Activated CD8-positive, alpha-beta memory T cell treated with anti-CD3 and anti-CD28 coated beads, Interleukin-2, amount 50 U/mL, for 4 hours (primary cell): ENCODE results near the gene ZDHHC7.
"Not testable (repeated sequence)": the region's sequence is repeated elsewhere in the genome, so short reads cannot be mapped to it uniquely, and the experiment has no call there.

Source experiments
- DNase-seq: peaks from one replicate; pipeline ENCODE4 v3.0.0-alpha.2; 2020

Gene ZDHHC7

DNA sequence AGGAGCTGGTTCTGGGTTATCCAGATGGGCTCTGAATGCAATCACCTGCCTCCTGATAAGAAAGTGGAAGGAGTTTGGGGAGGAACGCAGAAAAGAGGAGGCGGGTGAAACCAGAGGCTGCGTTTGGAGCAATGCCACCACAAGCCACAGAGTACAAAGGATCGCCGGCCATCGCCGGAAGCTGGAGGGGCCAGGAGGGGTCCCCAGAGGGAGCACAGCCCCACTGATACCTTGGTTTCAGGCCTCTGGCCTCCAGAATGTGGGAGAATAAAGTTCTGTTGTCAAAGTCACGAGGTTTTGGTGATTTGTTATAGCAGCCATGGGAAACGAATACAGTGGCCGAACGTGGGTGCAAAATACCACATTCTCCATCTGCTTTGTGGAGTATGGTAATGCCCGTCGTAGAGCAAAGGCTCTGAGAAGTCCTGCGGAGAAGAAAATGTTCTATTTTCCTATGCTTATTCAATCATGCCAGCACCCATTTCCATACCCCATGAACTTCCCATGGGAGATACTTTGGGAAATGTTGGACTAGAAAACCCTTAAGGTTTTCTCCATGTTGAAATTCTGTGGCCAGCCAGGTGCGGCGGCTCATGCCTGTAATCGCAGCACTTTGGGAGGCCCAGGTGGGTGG, 51.4 kb downstream of the ZDHHC7 start:
- DNase-seq = no peak

DNA sequence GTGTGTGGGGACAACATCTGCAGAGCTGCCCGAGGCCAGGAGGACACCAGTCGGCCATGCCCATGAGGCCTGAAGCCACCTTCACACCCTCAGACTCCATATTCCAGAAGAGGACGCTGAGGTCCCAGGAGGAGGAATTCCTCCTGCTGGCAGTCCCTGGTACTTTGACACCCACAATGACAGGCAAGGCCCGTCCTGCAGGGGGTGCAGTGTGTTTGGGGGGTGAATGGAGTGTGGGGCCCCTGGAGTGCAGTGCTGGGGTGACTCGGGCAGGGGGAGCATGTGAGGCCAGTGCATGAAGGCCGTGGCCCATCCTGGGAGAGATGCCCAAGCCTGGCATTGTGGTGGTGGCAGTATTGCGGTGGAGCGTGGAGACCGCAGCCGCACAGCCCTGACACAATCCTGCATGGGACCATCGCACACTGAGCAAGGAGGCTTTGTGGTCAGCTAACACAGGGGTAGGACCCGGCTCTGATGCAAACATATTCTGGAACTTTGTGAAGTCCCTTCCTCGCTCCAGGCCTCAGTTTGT, 52.2 kb downstream of the ZDHHC7 start:
- no peak for DNase-seq

DNA sequence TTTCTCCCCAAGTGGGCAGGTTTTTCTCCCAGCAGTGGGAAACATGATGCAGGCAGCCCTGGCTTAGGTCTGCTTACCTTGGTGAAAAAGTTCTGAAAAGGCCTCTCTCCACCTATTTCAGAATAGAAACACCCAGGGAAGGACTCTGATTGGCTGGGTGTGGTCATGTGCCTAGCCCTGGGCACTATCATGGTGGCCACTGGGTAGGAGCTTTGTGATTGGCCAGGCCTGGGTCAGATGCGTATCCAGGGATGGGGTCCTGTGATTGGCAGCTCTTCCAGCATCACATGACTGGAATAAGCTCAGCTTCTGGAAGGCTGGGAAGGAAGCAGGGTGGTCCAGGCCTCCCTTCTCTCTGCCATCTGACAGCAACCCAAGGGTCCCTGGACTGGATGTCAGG, 53.5 kb downstream of the ZDHHC7 start:
- no peak for DNase-seq

DNA sequence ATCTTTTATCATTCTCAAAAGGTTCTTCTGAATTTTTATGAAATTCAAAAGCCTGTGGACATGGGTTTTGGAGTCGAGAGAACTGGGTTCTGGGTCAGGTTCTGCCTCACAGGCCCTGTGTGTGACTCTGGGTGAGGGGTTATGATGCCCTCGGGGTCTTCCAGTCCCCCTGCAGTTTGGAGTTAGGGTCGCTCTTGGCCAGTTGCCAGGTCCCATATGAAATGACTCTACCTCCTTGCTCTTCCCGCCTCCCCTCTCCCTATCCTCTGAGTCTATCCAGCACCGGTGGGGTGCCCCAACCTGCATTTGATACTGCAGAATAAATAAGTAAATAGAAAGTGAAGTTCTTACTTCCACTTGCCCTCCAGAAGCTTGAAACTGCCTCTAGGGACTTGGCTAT, 54.1 kb downstream of the ZDHHC7 start:
- DNase-seq = no peak

DNA sequence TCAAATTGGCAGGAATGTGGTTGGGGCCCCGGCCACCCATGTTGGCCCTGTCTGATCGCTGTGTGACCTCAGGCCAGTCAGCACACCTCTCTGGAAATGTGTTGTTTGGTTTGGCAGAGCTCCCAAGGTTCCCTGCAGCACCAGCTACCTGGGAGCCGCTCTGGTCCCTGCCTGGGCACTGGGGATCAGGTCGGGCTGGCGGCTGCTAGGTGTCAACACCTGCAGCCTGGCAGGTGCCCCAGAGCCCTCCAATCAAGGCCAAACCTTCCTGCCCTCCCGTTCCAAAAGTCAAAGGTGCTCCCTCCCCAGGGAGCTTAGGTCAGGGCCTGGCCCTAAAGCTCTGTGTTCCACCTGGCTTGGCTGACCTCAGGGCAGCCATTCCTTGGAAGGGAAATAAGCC, 55.9 kb downstream of the ZDHHC7 start:
- no peak for DNase-seq

DNA sequence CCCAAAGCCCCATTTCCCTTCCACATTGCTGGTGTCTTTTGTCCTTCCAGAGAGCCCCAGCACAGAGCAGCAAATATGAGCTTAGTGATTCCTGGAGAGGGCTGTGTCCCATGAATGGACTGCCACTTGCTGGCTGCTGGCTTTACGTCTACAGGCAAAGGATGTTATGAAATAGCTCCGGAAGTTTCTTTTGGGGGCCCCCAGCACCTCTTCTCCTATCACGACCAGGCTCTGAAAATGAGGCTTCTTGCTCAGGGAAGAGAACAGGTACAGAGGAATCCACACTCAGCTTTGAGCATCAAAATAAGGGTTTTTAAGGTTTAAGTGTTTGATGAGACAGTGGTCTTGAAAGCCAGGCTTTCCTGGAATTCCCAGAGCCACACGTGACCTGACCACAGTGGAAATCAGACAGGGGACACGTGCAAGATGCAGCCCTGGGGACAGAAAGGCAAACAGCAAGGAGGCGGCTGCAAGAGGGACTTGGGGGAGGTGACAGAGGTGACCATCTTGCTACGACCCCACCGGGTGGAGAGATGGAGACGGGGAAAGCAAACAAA, 58.1 kb downstream of the ZDHHC7 start:
- DNase-seq = no peak

DNA sequence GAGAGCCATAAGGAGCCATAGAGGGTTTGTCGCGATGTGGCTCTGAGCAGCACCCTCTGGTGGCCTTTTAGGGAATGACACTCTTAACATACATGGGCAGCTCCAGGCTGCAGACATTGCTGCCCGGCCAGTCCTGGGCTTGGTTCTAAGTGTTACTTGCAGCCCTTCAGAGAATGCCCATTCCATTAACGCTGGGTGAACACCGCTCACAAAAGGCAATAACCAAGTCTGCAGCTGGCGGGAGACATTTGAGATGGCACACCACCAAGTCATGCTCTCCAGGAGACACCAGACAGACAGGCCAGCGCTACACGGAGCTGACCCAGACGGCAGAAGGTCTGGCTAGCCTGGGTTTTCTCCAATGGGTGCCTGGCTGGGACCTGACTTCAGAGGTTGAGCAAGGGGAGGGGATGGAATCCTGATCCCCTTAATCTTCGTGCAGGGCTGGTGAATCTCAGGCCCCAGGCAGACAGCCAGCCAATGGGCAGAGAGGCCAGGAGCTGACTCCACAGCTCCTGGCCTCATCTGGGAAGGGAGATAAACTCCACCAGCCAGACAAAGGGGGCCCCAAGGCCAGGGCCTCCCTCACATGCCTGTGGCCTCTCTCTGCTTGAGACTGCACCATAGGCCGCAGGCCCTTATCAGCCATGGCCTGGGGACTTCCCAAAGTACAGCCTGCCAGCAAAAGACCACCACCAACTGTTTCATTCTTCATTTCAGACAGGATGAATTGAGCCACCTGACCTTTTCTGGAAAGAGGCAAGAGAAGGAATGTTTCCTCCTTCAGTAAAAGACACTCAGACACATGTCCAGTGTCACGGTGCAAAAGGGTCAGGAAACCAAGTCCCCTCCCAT, 58.8 kb downstream of the ZDHHC7 start:
- peak; percentile 66 for DNase-seq

DNA sequence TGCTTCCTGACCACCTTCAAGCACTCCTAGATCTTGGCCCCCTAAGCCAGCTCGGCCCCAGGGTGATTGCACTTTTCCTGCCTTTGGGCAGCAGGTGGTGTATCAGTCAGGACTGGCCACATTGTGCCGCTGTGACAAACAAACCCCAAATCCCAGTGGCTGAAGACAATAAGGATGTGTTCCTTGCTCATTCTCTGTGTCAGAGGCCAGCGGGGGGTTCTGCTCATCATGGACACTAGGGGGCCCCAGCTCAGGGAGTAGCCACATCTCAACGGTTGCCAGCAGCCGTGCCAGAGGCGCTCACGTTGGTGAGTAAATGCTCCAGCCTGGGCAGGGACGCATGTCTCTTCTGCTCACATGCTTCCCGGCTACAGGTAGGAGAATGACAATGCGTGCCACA, 60.4 kb downstream of the ZDHHC7 start:
- peak; percentile 26 for DNase-seq

DNA sequence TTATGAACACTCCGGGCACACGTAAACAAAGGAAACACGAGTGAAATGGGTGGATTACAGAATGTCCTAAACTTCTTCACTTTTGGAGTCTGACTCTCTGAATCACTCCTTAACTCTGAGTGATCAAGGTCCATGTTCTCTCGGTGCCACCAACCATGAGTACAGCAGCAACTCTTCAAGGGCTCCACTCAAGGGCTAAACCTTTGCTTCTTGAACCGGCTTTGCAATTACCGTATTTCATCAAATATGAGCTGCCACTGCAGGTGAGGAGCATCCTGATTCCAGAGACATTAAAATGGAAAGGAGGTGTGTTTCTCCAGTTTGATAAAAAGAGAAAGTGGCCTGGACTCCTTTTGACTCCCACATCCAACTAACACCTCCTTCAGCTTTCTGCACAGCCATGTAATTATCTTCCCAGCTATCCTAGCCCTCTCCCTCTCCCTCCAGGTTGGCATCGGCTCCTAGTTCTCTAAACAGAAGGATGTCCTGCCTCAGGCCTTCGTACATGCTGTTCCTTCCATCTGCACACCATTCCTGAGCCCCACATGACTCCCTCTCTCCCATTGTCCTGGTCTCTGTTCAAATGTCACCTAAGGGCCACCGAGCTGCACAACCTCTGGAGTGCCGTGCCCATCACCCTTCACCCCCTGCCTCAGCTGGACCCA, 61.4 kb downstream of the ZDHHC7 start:
- DNase-seq = no peak

DNA sequence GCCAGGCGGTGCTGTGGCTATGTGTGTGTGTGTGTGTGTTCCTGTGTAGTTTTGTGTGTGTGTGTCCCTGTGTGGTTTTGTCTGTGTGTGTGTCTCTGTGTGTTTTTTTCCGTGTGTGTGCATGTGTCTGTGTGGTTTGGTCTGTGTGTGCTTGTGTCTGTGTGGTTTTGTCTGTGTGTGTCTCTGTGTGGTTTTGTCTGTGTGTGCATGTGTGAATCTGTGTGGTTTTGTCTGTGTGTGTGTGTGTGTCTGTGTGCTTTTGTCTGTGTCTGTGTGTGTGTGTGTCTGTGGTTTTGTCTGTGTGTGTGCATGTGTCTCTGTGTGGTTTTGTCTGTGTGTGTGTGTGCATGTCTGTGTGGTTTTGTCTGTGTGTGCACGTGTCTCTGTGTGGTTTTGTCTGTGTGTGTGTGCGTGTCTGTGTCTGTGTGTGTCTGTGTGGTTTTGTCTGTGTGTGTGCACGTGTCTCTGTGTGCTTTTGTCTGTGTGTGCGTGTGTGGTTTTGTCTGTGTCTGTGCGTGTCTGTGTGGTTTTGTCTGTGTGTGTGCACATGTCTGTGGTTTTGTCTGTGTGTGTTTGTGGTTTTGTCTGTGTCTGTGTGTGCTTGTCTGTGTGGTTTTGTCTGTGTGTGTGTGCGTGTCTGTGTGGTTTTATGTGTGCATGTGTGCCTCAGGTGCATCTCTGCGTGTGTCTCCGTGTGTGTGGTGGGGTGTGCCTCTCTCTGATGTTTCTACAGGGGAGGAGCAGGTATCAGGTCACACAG, 62.3 kb downstream of the ZDHHC7 start:
- no peak for DNase-seq

DNA sequence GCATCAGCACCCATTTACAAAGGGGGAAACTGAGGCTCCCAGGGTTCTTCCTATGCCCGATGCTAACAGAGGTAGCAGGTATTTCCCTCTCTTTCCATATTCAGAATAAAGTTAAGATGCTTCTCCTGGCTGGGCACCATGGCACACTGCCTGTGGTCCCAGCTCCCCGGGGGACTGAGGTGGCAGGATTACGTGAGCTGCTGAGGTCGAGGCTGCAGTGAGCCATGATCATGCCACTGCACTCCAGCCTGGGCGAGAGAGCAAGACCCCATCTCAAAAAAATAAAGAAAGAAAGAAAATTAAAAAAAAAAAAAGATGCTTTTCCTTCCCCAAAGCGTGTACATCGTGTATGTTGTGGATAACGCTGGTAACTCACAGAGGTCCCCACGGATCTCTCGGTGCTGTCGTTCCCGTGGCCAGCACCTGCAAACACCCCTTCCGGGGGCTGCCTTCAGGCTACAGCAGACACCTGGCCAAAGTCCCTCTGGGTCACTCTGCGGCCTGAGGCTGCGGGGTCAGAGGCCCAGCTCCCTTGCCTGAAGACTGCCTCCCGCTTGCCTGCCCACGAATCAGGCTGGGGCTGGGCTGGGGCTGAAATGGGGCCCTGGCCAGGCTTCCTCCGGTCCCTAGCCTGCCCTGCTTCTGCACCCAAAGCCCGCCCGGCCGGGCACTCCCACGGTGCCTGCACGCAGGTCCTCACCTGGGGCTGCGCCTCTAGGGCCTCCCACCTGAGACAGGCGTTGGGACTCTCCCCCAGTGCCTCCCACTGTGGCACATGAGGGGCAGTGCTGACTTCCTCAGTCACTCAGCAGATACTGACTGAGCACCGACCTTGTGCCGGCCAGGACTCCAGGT, 63.1 kb downstream of the ZDHHC7 start:
- no peak for DNase-seq

DNA sequence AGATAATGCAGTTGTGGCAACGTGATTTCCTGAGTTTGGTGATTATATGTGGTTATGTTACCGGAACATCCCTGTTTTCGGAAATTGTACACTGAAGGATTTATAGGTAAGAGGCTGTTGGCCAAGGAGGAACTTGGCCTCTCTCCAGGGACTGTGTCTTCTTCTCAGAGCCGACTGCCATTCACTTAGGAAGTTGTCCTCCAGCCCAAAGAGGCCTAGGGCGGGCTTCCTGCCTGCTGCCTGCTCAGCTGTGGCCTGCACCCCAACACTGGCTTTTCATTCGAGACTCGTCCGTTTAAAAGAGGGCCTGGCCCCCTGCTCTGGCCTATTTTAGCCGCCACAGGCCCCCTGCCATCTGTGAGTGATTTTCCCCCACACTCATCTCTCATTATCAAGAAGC, 64.3 kb downstream of the ZDHHC7 start:
- no peak for DNase-seq

DNA sequence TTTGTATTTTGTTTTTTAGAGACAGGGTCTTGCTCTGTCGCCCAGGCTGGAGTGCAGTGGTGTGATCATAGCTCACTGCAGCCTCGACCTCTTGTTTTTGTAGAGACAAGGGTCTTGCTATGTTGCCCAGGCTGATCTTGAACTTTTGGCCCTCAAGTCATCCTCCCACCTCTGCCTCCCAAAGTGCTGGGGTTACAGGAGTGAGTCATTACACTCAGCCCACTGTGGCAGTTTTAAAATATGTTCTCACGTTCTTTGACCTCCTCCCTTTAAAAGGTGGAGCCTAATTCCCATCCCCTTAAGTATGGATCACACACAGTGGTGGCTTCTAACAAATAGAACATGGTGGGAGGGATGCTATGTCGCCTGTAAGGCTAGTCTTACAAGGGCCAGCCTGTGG, 67.7 kb downstream of the ZDHHC7 start:
- no peak for DNase-seq

DNA sequence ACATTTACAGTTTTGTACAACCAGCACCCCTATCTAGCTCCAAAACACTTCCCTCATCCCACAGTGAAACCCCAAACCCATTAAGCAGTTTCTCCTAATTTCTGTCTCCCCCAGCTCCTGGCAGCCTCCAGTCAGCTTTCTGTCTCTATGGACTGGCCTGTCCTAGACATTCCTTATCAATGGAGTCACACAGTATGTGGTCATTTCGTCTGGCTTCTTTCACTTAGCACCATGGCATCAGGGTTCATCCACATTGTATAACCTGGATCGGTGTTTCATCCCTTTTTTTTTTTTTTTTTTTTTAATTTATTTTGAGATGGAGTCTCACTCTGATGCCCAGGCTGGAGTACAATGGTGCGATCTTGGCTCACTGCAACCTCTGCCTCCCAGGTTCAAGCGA, 68.5 kb downstream of the ZDHHC7 start:
- no peak for DNase-seq

DNA sequence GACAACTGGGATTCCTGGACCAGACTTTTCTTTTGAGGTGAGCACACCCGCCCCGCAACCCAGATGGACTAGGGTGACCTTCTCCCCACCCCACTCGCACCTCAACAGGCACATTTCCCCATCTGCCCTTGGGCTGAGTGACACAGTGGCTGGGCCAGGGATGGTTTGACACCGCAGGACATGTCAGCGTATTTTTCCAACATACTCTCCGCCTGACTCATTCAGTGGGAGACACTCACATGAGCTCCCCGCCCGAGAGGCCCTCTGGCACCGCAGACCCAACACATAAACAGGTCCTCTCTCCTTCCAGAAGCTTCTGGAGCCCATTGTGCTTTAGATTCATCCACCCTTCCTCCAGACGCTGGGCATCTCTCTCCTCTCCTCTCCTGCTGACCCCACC, 69.4 kb downstream of the ZDHHC7 start:
- DNase-seq = no peak

DNA sequence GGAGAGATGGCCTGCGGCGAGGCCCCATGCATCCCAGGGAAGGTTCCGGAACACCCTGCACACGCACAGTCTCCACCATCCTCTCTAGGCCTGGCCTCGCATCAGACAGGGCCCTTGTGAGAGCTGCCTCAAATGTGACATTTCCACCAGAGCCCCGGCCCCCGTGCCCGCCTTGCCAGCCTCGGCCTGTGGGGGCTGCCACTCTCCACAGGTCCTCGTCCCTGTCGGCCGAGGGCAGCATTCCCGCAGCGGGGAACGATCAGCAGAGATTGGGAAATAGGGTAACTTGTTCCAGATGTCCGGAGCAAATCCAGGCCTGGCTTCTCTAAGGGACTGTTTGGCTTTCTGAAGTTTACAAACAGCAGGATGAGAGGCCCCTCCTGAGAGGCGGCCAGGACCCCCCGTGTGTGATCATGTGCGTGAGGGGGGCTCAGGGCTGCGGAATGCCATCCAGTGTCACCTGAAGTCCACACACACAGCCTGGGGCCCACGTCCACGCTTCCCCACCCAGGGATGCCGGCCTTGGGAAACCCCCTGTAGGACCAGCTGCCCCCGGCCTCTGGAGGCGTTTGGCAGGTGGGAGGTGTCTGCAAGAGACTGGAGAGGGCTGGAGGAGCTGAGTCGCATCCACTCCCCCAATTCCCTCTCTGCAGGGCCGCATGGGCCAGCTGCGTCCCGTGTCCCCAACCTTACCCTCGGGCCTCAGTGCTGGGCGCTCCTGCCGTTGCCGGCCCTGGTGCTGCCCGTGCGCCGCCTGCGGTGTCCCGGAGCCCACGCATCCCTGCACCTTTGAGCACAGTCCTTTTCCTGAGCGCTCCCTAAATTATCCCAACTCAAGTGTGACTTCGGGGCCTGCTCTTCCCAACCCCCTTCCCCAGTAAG, 70.4 kb downstream of the ZDHHC7 start:
- no peak for DNase-seq

DNA sequence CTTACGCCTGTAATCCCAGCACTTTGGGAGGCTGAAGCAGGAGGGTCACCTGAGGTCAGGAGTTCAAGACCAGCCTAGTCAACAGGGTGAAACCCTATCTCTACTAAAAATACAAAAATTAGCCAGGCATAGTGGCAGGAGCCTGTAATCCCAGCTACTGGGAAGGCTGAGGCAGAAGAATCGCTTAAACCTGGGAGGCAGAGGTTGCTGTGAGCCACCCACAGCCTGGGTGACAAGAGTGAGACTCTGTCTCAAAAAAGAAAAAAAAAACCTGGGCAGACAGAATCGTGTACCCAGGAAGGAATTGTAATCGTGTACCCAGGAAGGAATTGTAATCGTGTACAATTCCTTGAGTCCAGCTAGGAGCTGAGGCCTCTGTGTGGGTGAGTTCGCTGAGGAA, 72.7 kb downstream of the ZDHHC7 start:
- DNase-seq = not testable (repeated sequence)

DNA sequence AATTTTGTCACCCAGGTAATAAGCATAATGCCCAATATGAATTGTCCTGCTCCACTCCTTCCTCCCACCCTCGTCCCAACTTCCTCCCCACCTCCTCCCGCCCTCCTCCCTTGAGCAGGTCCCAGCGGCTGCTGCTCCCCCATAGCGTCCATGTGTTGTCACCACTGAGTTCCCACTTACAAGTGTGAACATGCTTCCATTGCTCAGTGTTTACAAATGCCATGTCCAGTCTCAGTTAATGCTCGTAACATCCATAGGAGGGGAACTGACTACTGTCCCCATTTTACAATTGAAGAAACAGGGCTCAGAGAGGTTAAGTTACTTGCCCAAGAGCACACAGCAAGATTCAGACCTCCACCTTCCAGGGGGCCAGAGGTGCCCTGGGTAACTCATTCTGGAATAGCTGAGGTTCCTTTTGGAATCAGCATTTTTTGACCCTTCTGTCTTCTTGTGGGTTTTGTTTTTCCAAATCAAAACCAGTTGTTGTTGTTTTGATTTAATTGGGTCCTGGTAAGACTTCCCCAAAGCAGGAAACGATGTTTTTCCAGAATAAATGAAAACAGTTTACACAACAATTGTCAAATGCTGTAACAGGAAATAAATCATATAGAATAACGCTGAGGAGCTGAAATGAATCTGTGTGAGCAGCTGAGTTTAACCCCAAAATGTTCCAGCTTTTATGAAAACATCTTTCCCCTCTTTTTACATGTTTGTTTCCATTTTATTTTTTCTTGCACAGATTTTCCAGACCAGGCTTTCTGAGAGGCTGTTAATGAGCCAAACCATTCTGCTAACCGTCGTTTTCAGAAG, 73.9 kb downstream of the ZDHHC7 start:
- no peak for DNase-seq

DNA sequence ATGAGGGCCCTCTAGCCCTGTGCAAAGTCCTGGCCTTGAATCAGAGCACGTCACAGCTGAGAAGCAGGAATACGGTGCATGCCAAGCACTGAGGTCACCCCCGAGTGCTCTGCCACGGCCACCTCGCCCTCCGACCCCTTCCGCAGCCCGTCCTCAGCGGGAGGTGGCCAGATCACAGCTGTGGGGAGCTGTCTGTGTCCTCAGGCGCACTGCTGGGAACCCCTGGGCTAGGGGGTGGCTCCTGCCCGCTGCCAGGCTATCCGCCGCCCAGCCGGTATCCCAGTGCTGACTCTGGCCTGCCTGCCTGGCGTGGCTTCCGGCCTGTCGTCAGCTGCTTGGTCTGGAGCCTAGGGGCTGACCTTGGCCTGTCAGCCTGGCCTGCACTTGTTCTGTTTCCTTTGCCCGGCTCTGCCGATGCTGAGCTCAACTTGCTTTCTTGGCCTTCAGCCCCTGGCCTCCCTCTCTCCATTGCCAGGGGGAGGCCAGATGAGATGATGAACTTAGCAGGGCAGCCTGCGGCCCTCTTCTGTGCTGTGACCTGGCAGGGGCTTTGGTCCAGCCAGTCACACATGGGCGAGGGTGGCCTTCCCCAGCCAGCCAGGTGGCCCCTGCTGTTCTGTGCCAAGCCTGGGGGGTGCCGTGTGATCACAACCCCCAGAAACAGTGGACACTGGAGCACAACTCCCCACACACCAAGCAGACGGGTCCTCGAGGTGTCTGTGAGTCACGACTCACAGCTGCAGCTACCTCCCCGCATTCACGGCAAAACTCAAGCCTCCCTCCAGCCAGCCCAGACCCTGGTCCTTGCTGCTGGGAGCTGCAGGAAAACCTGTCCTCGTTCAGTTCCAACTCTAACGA, 77.3 kb downstream of the ZDHHC7 start:
- no peak for DNase-seq
